H1 (cell line): ENCODE results near the gene CDX2. TPM values are rescaled to one million over a fixed set of nuclear protein-coding genes. Genes with fewer than 3 reads are reported as not detected.
A peak's percentile ranks its signal among the peaks of the same experiment; 100 is the strongest.

Experiments used
- CTCF ChIA-PET: fragments of 300-600 bp; sonication (Branson Sonifier 250); formaldehyde crosslinking; loops from one replicate; lab custom pipeline; 2021; ENCODE audit not compliant: partially characterized antibody; lab: Charles Lee
- POLR2A ChIA-PET: fragments of 300-600 bp; sonication (Branson Sonifier 250); formaldehyde crosslinking; loops from one replicate; lab custom pipeline; 2021; ENCODE audit warnings: inconsistent platforms; ENCODE audit not compliant: partially characterized antibody; lab: Charles Lee
- DNase-seq, 2 experiments: peaks; one replicate each; pipeline versions ENCODE4 v3.0.0 to v3.0.0-alpha.2; 2010 to 2022; ENCODE audit warnings: low spot score in 2 of 2, low read depth in 1 of 2, mixed read lengths in 1 of 2
- FAIRE-seq: peaks from 2 replicates; lab custom pipeline; 2011; peaks lifted over from hg19 to GRCh38; lab: Jason Lieb, UNC
- H2AFZ ChIP-seq: 2 replicates; pipeline ENCODE4 v1.8.1; 2012; ENCODE audit warnings: low read length, inconsistent platforms
- H2AK5ac ChIP-seq: 2 replicates; pipeline ENCODE4 v1.6.1; 2013; ENCODE audit warnings: low read depth, low read length
- H2BK120ac ChIP-seq: replicated peaks from 2 replicates; pipeline ENCODE3; 2013; ENCODE audit warnings: low read depth, low read length, inconsistent platforms
- H2BK12ac ChIP-seq: 2 replicates; pipeline ENCODE4 v1.6.1; 2013; ENCODE audit warnings: low read depth, low read length
- H2BK15ac ChIP-seq: 2 replicates; pipeline ENCODE4 v1.6.1; 2013; ENCODE audit warnings: low read length
- H2BK20ac ChIP-seq: 2 replicates; pipeline ENCODE4 v1.6.1; 2013; ENCODE audit warnings: low read length
- H2BK5ac ChIP-seq: 2 replicates; pipeline ENCODE4 v1.6.1; 2013; ENCODE audit warnings: low read depth, low read length
- H3K14ac ChIP-seq: 2 replicates; pipeline ENCODE4 v1.6.1; 2013; ENCODE audit warnings: inconsistent platforms; ENCODE audit not compliant: insufficient read length
- H3K18ac ChIP-seq: 2 replicates; pipeline ENCODE4 v1.6.1; 2013; ENCODE audit warnings: low read length; ENCODE audit errors: extremely low read depth
- H3K23ac ChIP-seq: 2 replicates; pipeline ENCODE4 v1.6.1; 2013; ENCODE audit warnings: inconsistent platforms; ENCODE audit not compliant: insufficient read length
- H3K23me2 ChIP-seq: 2 replicates; pipeline ENCODE4 v1.6.1; 2013; ENCODE audit warnings: low read depth, low read length
- H3K27ac ChIP-seq: 2 replicates; pipeline ENCODE4 v1.6.1; 2011; ENCODE audit warnings: low read depth, low read length, inconsistent platforms
- H3K27me3 ChIP-seq, 4 experiments: replicated peaks in 1 of 4; 1 replicate in 1 of 4; 2 replicates in 3 of 4; pipeline versions ENCODE4 v1.6.1 to v1.8.1; 2011 to 2013; ENCODE audit warnings: low read length in 3 of 4, mild to moderate bottlenecking in 3 of 4, inconsistent platforms in 2 of 4, mixed read lengths in 2 of 4, moderate library complexity in 1 of 4; ENCODE audit not compliant: control insufficient read depth in 3 of 4, insufficient read depth in 3 of 4; ENCODE audit errors: extremely low read depth in 1 of 4
- H3K36me3 ChIP-seq, 4 experiments: 2 replicates each; pipeline versions ENCODE4 v1.6.1 to v1.8.1; 2011 to 2013; ENCODE audit warnings: mild to moderate bottlenecking in 4 of 4, low read length in 3 of 4, moderate library complexity in 2 of 4, control low read depth in 1 of 4, inconsistent platforms in 1 of 4; ENCODE audit not compliant: insufficient read depth in 4 of 4, control insufficient read depth in 2 of 4
- H3K4ac ChIP-seq: replicated peaks from 2 replicates; pipeline ENCODE3; 2013; ENCODE audit warnings: low read length, low read depth, mixed read lengths, inconsistent platforms; ENCODE audit not compliant: insufficient read length
- H3K4me1 ChIP-seq, 4 experiments: replicated peaks in 1 of 4; 1 replicate in 1 of 4; 2 replicates in 3 of 4; pipeline versions ENCODE4 v1.6.1 to v1.8.1; 2011 to 2013; ENCODE audit warnings: low read length in 3 of 4, inconsistent platforms in 2 of 4, mixed read lengths in 1 of 4; ENCODE audit not compliant: insufficient read depth in 4 of 4, control insufficient read depth in 3 of 4
- H3K4me2 ChIP-seq, 2 experiments: 2 replicates each; pipeline versions ENCODE4 v1.6.1 to v1.8.1; 2011 to 2013; ENCODE audit warnings: low read depth in 2 of 2, low read length in 2 of 2, control low read depth in 1 of 2, inconsistent platforms in 1 of 2, mild to moderate bottlenecking in 1 of 2; ENCODE audit not compliant: insufficient read depth in 1 of 2
- H3K4me3 ChIP-seq, 4 experiments: fragments of 200-600, 300-600 bp in 1 of 4; sonication (generic), shearing (Covaris generic), sonication (Bioruptor Twin) in 1 of 4; 2 replicates each; pipeline versions ENCODE4 v1.5.1 to v1.8.1; 2011 to 2016; ENCODE audit warnings: low read length in 4 of 4, low read depth in 3 of 4, control low read depth in 2 of 4, inconsistent platforms in 2 of 4, mild to moderate bottlenecking in 2 of 4, mixed read lengths in 1 of 4, moderate library complexity in 1 of 4; ENCODE audit not compliant: insufficient read depth in 2 of 4; ENCODE audit errors: extremely low read depth in 1 of 4
- H3K56ac ChIP-seq: replicated peaks from 2 replicates; pipeline ENCODE3; 2013; ENCODE audit warnings: low read depth, mild to moderate bottlenecking, mixed read lengths, low read length, inconsistent platforms; ENCODE audit not compliant: insufficient read length
- H3K79me1 ChIP-seq: 2 replicates; pipeline ENCODE4 v1.6.1; 2013; ENCODE audit warnings: low read depth, low read length, control low read depth
- H3K79me2 ChIP-seq, 2 experiments: 2 replicates each; pipeline versions ENCODE4 v1.6.1 to v1.8.1; 2012 to 2013; ENCODE audit warnings: low read length in 2 of 2, mild to moderate bottlenecking in 2 of 2, inconsistent platforms in 1 of 2; ENCODE audit not compliant: insufficient read depth in 2 of 2, control insufficient read depth in 1 of 2
- H3K9ac ChIP-seq, 4 experiments: replicated peaks in 1 of 4; 1 replicate in 1 of 4; 2 replicates in 3 of 4; pipeline versions ENCODE4 v1.6.1 to v1.8.1; 2011 to 2013; ENCODE audit warnings: low read depth in 3 of 4, low read length in 3 of 4, control low read depth in 2 of 4, mild to moderate bottlenecking in 2 of 4, moderate library complexity in 2 of 4, inconsistent platforms in 1 of 4; ENCODE audit errors: extremely low read depth in 1 of 4
- H3K9me3 ChIP-seq, 2 experiments: 2 replicates each; pipeline versions ENCODE4 v1.6.1 to v1.8.1; 2012 to 2013; ENCODE audit warnings: mild to moderate bottlenecking in 2 of 2, moderate library complexity in 2 of 2, control low read depth in 1 of 2, inconsistent platforms in 1 of 2, low read depth in 1 of 2, low read length in 1 of 2, mixed read lengths in 1 of 2; ENCODE audit not compliant: insufficient read depth in 2 of 2
- H4K20me1 ChIP-seq, 2 experiments: replicated peaks in 1 of 2; 2 replicates each; pipeline versions ENCODE3 to v1.8.1; 2011 to 2013; ENCODE audit warnings: inconsistent platforms in 2 of 2, low read length in 2 of 2, mild to moderate bottlenecking in 1 of 2; ENCODE audit not compliant: insufficient read depth in 2 of 2, control insufficient read depth in 1 of 2
- H4K5ac ChIP-seq: 2 replicates; pipeline ENCODE4 v1.6.1; 2013; ENCODE audit warnings: low read length, low read depth, mixed read lengths, inconsistent platforms; ENCODE audit not compliant: insufficient read length
- H4K8ac ChIP-seq: 2 replicates; pipeline ENCODE4 v1.8.0; 2013; ENCODE audit warnings: mild to moderate bottlenecking, moderate library complexity, low read length, inconsistent platforms; ENCODE audit not compliant: insufficient read depth; ENCODE audit errors: extremely low read depth
- H4K91ac ChIP-seq: replicated peaks from 2 replicates; pipeline ENCODE3; 2013; ENCODE audit warnings: low read length, mixed read lengths, inconsistent platforms; ENCODE audit not compliant: insufficient read length
- EZH2 ChIP-seq: fragments of 200-600 bp; sonication (generic); IDR thresholded peaks from 2 replicates; pipeline ENCODE4 v1.7.1; 2012; ENCODE audit warnings: low read depth, mild to moderate bottlenecking, moderate library complexity, low read length, inconsistent platforms; ENCODE audit not compliant: severe bottlenecking
- JUND ChIP-seq: IDR thresholded peaks from 2 replicates; pipeline ENCODE4 v1.6.1; 2011; ENCODE audit warnings: mild to moderate bottlenecking, improper control_type of control experiment, low read length
- KDM1A ChIP-seq: fragments of 200-600, 300-600 bp; sonication (generic); IDR thresholded peaks from 2 replicates; pipeline ENCODE4 v1.7.1; 2016; ENCODE audit warnings: mild to moderate bottlenecking, low read length, borderline replicate concordance
- RNF2 ChIP-seq: fragments of 200-900, 300-1000 bp; sonication (generic); IDR thresholded peaks from 2 replicates; pipeline ENCODE4 v1.7.1; 2016; ENCODE audit warnings: borderline replicate concordance, low read depth, mild to moderate bottlenecking, antibody characterized with exemption, low read length; ENCODE audit not compliant: poor library complexity, severe bottlenecking; ENCODE audit errors: missing control alignments
- SIRT6 ChIP-seq: IDR thresholded peaks from one replicate; pipeline ENCODE4 v1.7.1; 2012; ENCODE audit warnings: low read length, inconsistent platforms
- SUZ12 ChIP-seq: fragments of 200-600 bp; sonication (generic); IDR thresholded peaks from 2 replicates; pipeline ENCODE4 v1.6.1; 2012; ENCODE audit warnings: mild to moderate bottlenecking, inconsistent platforms, low read length, moderate library complexity, mixed read lengths
- TAF1 ChIP-seq: IDR thresholded peaks from 2 replicates; pipeline ENCODE4 v1.6.1; 2011; ENCODE audit warnings: mild to moderate bottlenecking, low read depth, low read length
- WGBS, 2 experiments: shearing (Covaris generic) in 1 of 2; methylation state at CpG; one replicate each; pipeline versions ENCODE4 v1.1.6 to v1.1.7; 2013 to 2015; ENCODE audit warnings: low lambda C conversion rate in 2 of 2, mixed read lengths in 2 of 2, inconsistent platforms in 1 of 2, low coverage in 1 of 2, missing lambda C conversion rate in 1 of 2; ENCODE audit not compliant: insufficient replicate concordance in 2 of 2, insufficient coverage in 1 of 2, insufficient read length in 1 of 2; ENCODE audit errors: extremely low coverage in 1 of 2, missing lambda C conversion rate in 1 of 2; 5-methylcytosine and 5-hydroxymethylcytosine counted together
- polyA plus RNA-seq, 7 experiments: library from polyadenylated mRNA; depleted of rRNA in 3 of 7; stranded (reverse) in 5 of 7; unstranded in 2 of 7; fragments of >200 nt in 5 of 7; fragments of 200-250 nt in 2 of 7; gene quantifications; 1 replicate in 5 of 7; 2 replicates in 1 of 7; 4 replicates in 1 of 7; pipeline versions ENCODE4 v1.2.1 to v1.2.3, GENCODE V29; 2011 to 2013; ENCODE audit warnings: missing spikeins in 2 of 7, mixed read lengths in 2 of 7
- total RNA-seq: library from RNA; stranded (reverse); fragmentation: NEBNext Ultra II Directional; extraction: Animal tissue kit (Norgen Biotek cat#: 25700); gene quantifications from 2 replicates; pipeline ENCODE4 v1.2.1, GENCODE V29; 2021

The CDX2 gene
- total and polyA plus RNA-seq, 2 of the 8 experiments (the other 6 are each of a cell fraction or from before 2014, with no cell fraction given) = 0.09 TPM; not detected in 1

DNA sequence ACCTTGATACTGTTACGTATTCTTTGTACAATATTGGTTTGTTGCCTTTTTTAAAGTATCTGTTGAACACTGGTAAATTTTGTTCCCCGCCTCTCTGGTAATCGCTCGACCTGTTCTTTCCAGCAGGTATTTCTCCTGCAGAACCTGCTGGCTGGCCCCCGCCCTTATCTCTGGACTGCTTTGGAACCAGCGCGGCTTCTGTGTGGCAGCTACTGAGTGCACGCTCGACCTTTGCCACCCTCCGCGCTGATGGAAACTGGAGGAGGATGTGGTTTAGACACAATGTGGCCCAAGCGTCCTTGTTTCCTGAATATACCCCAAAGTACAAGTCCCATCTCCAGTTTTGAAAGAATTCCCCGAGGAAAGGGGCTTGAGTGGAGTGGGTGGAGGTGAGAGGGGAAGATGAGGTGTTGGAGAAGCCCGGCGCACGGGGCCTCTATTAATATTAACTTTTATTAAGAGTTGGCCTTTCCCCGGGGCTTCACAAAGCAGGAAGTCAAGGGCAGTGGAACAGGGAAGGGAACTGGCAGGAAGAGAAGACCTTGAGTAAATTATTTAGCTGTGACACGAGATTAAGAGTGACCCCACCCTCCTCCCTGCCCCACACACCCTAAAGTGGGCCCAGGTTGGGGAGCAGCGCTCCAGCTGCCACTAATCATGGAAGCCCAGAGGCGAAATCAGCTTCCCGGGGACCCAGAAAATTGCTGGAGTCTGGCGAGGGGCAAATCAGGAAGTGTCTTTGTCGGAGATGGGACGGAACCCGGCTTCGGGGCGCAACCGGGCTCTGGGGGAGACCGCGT is 16.0 kb downstream of the CDX2 start:
- Histone ChIP-seq H3K23me2 (peaks cover 1% of the 10 kb centered on the region; the same call in 1 of the 2 replicates), H2BK20ac (no peak overlapping the region), H3K18ac (no peak overlapping the region), H3K23ac (no peak overlapping the region), H2BK5ac (no peak overlapping the region), H2AFZ (no peak overlapping the region), H3K27me3 (peaks cover 50 to 78% (median 66%) of the 10 kb centered on the region in 4 experiments), H3K27ac (no peak overlapping the region), H3K79me1 (no peaks in the 10 kb centered on the region), H3K14ac (no peak overlapping the region), H3K4me3 (peak overlapping the region; percentile 3 to 61 (median 22); a peak in 5 of 8 replicates), H3K56ac (no peak overlapping the region), H3K36me3 (no peaks in the 10 kb centered on the region; a peak in 1 of 8 replicates), H2AK5ac (no peak overlapping the region), H4K91ac (no peak overlapping the region), H4K5ac (no peak overlapping the region), H4K20me1 (peaks cover 6 to 10% of the 10 kb centered on the region in 2 experiments), H3K4me2 (peak overlapping the region; percentile 2 to 88), H4K8ac (no peak overlapping the region), H3K4ac (no peak overlapping the region), H2BK15ac (no peak overlapping the region), H3K9me3 (no peaks in the 10 kb centered on the region; a peak in 1 of 4 replicates), H2BK12ac (no peak overlapping the region), H2BK120ac (no peak overlapping the region), H3K79me2 (no peaks in the 10 kb centered on the region), H3K9ac (no peak overlapping the region), H3K4me1 (peaks cover 0 to 5% (median 3%) of the 10 kb centered on the region in 4 experiments; a peak in 4 of 7 replicates)
- CTCF ChIA-PET = interaction anchor here (0.5 to 8.6 kb wide), 43 partner anchors 8 to 952 kb away, joined by 3 to 150 read pairs (median 6); partner anchors contain the start of genes CDX2, PDX1 and URAD
- DNase-seq (no peak), FAIRE-seq (no peak)
- WGBS, 2 experiments = 21% methylated on average over 29 of the region's 30 CpGs; no CpG with 5 or more reads in 1 of the 2 experiments
- POLR2A ChIA-PET = interaction anchor here (0.8 to 1.5 kb wide), 3 partner anchors 18 to 332 kb away, joined by 3 to 4 read pairs (median 3); partner anchors contain the start of gene PDX1
- TF ChIP-seq SUZ12 (peak; percentile 83; the same call in 1 of the 2 replicates), RNF2 (peak; percentile 79), KDM1A (no peak), TAF1 (no peak), EZH2 (peak; percentile 72), JUND (no peak), SIRT6 (no peak)
